Measurements from ENCODE around the gene NDOR1. TPM values are rescaled to one million over a fixed set of nuclear protein-coding genes. Genes with fewer than 3 reads are reported as not detected.

The NDOR1 gene
- total RNA-seq, 2 donors from 2014 or later = 6.6 TPM

DNA sequence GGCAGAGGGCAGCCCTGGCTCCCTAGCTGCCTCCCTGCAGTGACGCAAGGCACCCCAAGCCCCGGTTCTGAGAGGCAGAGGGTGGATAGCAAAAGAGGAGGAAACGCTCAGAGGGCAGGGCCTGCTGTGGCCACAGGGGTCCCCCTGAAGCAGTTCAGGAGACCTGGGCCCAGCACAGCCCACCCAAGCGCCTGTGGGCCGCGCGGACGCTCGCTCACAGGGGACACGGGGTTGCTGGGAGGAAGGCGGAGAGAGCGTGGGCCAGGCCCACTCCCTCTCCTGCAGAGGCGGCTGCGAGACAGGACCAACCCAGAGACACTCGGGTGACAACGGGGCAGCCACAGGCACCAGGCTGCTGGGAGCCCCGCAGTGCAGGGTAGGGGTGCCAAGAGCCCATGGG, 25.7 kb upstream of the NDOR1 start:
- DNase-seq (ENCODE audit: low spot score) = no peak
- H3K4me3 ChIP-seq = no peak overlapping the region
- H3K27ac ChIP-seq = no peak overlapping the region
- no peak for TF ChIP-seq CTCF (IDR thresholded peaks at IDR 0.05)
- H3K9me3 ChIP-seq = no peaks in the 10 kb centered on the region
- H3K4me1 ChIP-seq = no peaks in the 10 kb centered on the region
- peaks cover 52% of the 10 kb centered on the region for H3K36me3 ChIP-seq
- H3K27me3 ChIP-seq = no peaks in the 10 kb centered on the region

DNA sequence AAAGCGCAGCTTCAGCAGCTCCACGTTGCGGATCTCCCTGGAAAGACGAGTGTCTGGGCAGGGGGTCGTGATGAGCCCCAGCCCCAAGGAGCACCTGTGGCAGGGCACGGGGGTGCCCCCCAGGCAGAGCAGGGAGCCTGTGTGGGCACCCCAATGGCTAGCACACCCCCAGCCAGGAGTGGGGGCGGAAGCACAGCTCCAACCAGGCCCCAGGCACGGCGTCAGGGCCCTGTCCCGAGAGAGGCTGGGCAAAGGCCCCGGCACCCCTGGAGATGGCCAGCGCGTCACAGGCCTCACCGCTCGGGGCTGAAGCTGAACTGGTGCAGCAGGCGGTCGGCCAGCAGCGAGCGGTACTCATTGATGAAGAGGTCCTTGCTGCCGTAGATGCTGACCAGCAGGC, 25.0 kb upstream of the NDOR1 start:
- no peak overlapping the region for H3K27ac ChIP-seq
- no peaks in the 10 kb centered on the region for H3K9me3 ChIP-seq
- H3K36me3 ChIP-seq = peaks cover 53% of the 10 kb centered on the region
- no peak overlapping the region for H3K4me3 ChIP-seq
- H3K27me3 ChIP-seq = no peaks in the 10 kb centered on the region
- TF ChIP-seq CTCF (IDR thresholded peaks at IDR 0.05) = no peak
- no peak for DNase-seq (ENCODE audit: low spot score)
- no peaks in the 10 kb centered on the region for H3K4me1 ChIP-seq

DNA sequence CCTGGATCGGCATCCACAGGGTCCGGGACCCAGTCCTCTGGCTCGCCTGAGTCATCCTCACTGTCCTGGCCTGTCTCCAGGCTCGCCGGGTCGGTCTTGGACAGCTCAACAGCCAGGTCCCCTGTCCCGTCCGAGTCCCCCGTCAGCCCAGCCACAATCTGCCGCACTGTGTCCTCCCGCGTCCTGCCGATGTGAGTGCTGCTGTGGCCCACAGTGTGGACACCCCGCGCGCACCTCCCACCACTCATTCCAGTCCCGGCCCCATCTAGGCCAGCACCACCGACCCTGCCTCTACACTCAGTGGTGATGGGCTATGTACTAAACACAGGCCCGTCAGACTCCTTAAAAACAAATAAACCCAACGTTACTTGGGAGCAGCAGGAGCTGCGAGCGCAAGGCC, 23.8 kb upstream of the NDOR1 start:
- H3K27me3 ChIP-seq = no peaks in the 10 kb centered on the region
- no peak for TF ChIP-seq CTCF (IDR thresholded peaks at IDR 0.05)
- H3K9me3 ChIP-seq = no peaks in the 10 kb centered on the region
- DNase-seq (ENCODE audit: low spot score) = no peak
- H3K4me3 ChIP-seq = no peak overlapping the region
- peaks cover 0 to 9% of the 10 kb centered on the region in 2 donors for H3K4me1 ChIP-seq
- H3K27ac ChIP-seq = no peak overlapping the region
- H3K36me3 ChIP-seq = peaks cover 62% of the 10 kb centered on the region

DNA sequence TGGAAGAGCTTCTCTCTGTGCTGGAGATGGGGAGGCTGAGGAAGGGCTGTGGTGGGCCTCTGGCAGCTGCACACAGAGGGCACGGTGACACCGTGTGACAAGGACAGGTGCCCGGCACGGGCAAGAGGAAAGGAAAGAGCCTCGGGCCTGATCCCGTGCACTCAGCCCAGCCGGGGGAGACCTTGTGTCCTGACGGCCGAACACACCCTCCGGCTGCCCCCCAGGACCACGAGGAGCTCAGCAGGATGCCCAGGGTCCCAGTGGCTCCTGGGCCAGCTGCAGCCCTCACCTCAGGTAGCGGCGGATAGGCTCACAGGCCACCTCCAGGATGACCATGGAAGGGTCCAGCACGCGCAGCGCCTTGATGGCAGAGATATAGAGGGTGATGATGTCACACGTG, 22.7 kb upstream of the NDOR1 start:
- H3K36me3 ChIP-seq = peaks cover 62% of the 10 kb centered on the region
- TF ChIP-seq CTCF (IDR thresholded peaks at IDR 0.05) = no peak
- H3K4me1 ChIP-seq = peaks cover 0 to 21% of the 10 kb centered on the region in 2 donors
- H3K4me3 ChIP-seq = no peak overlapping the region
- no peaks in the 10 kb centered on the region for H3K27me3 ChIP-seq
- no peak for DNase-seq (ENCODE audit: low spot score)
- no peak overlapping the region for H3K27ac ChIP-seq
- no peaks in the 10 kb centered on the region for H3K9me3 ChIP-seq

- Histone ChIP-seq H3K27ac (no peak overlapping the region), H3K36me3 (peaks cover 62% of the 10 kb centered on the region), H3K4me1 (peaks cover 0 to 24% of the 10 kb centered on the region in 2 donors), H3K9me3 (no peaks in the 10 kb centered on the region), H3K4me3 (no peak overlapping the region), H3K27me3 (no peaks in the 10 kb centered on the region)
- TF ChIP-seq CTCF (IDR thresholded peaks at IDR 0.05) = no peak
- no peak for DNase-seq (ENCODE audit: low spot score)
These were observed 21.4 kb upstream of the NDOR1 start for GRCh38 chr9:137183980-137184595.
